HG02943 (cell line): ENCODE data around the gene TSPAN2.

Experiments
- ATAC-seq: cut with Tn5 transposase; IDR thresholded peaks from one replicate; pipeline ENCODE4 v1.9.1; 2021; ENCODE audit warnings: mild to moderate bottlenecking, low read depth, moderate library complexity; ENCODE audit not compliant: unreplicated experiment

The TSPAN2 gene

GRCh38 chr1:115115521-115116161 lies 26.3 kb upstream of the TSPAN2 start:
- ATAC-seq, result no peak

GRCh38 chr1:115114308-115114707 lies 25.0 kb upstream of the TSPAN2 start:
- no peak for ATAC-seq

- no peak for ATAC-seq
Measured at GRCh38 chr1:115113766-115114165, 24.5 kb upstream of the TSPAN2 start.

GRCh38 chr1:115112496-115113375 lies 23.4 kb upstream of the TSPAN2 start:
- ATAC-seq, result no peak

- ATAC-seq, result no peak
Measured at GRCh38 chr1:115107516-115108260, 18.4 kb upstream of the TSPAN2 start.

GRCh38 chr1:115105831-115106230 lies 16.5 kb upstream of the TSPAN2 start:
- no peak for ATAC-seq

- ATAC-seq, result no peak
Measured at GRCh38 chr1:115099693-115100050, 10.4 kb upstream of the TSPAN2 start.

- ATAC-seq, result peak; percentile 91
Measured at GRCh38 chr1:115098979-115099692, 9.8 kb upstream of the TSPAN2 start.

GRCh38 chr1:115092175-115092574 lies 2.9 kb upstream of the TSPAN2 start:
- no peak for ATAC-seq

GRCh38 chr1:115091572-115091971 lies 2.3 kb upstream of the TSPAN2 start:
- no peak for ATAC-seq

GRCh38 chr1:115090956-115091355 lies 1.7 kb upstream of the TSPAN2 start:
- no peak for ATAC-seq

GRCh38 chr1:115090540-115090939 lies 1.2 kb upstream of the TSPAN2 start:
- no peak for ATAC-seq

- no peak for ATAC-seq
Measured at GRCh38 chr1:115090186-115090490, 835 bp upstream of the TSPAN2 start.

GRCh38 chr1:115088871-115089419 lies 358 bp downstream of the TSPAN2 start:
- ATAC-seq, result no peak

GRCh38 chr1:115088115-115088778 lies 1.1 kb downstream of the TSPAN2 start:
- no peak for ATAC-seq

GRCh38 chr1:115086176-115086830 lies 3.0 kb downstream of the TSPAN2 start:
- ATAC-seq, result no peak

- no peak for ATAC-seq
Measured at GRCh38 chr1:115084902-115085511, 4.3 kb downstream of the TSPAN2 start.

GRCh38 chr1:115082949-115083348 lies 6.4 kb downstream of the TSPAN2 start:
- no peak for ATAC-seq

GRCh38 chr1:115078708-115079107 lies 10.6 kb downstream of the TSPAN2 start:
- ATAC-seq, result no peak
